GM18907 (cell line): ENCODE measurements around the gene PRKN.

Source experiments
- ATAC-seq: cut with Tn5 transposase; IDR thresholded peaks from one replicate; pipeline ENCODE4 v1.9.1; 2021; ENCODE audit warnings: mild to moderate bottlenecking, moderate library complexity; ENCODE audit not compliant: unreplicated experiment

The PRKN gene

DNA sequence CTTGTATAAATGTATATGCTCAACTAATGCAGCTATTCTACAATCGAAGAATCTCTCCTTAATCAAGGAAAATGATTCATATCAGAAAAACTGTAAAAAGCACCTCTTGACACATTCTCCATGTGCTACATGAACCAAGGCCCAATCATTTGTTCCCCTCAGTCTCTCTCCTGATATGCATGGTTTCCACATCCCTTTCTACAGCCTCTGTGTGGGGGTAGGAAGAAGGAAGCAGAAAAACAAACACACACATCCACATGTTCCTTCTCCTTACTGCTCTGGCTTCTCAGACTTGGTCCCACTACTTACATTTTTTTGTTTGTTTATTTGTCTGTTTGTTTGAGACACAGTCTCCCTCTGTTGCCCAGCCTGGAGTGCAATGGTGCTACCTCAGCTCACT lies 510.5 kb downstream of the PRKN start:
- no peak for ATAC-seq

DNA sequence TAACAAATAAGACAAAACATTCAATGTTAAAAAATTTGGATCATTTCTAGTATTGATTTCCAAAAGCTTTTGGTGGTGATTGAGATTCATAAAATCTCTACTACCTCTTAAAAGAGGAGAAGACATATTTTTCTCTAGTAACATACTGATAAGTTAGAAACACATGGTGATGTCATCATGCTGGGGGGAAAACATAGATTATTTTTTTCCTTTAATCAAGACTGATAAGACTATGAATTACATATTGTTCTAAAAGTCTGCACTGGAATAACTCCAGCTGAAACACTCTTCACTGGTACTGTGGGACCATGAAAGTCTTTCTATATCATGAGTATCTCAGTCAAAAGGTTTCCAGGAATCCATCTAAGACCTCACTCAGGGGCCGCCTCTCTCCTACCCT lies 515.8 kb downstream of the PRKN start:
- ATAC-seq, result no peak

DNA sequence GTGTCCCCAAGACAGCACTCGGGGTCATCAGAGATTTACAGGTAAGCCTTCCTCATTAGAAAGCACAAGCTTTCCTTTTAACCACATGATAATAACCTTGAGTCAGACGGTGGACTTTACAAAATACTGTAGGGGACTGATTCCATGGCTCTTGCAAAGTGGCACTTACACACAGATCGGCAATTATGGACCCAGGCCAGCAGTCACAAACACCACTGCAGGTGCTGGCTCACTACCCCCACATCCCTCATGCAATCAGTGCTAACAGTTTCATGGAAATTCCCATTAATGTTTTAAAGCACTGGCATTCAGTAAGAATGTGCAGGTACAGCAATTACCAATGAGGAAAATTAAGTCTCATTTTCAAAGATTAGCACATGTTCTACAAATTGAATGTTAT lies 516.5 kb downstream of the PRKN start:
- ATAC-seq, result no peak

DNA sequence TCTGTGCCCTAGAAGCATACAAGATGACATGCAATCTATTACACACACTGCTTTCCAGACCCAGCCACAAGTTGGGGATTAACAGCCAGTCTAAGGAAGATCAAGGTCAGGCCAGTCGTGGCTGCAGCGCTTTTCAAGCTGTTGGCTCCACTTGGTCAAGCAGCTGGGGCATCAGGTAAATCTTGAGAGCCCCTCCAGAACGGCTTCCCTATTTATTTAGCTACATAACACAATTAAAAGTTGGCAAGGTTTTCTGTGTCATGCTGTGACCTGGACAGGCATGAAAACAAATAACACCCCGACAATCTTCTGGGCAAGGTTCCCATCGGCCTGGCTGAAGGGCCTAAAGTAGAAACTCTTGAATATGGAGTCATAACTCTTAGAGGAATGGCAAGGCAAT lies 524.3 kb downstream of the PRKN start:
- no peak for ATAC-seq

DNA sequence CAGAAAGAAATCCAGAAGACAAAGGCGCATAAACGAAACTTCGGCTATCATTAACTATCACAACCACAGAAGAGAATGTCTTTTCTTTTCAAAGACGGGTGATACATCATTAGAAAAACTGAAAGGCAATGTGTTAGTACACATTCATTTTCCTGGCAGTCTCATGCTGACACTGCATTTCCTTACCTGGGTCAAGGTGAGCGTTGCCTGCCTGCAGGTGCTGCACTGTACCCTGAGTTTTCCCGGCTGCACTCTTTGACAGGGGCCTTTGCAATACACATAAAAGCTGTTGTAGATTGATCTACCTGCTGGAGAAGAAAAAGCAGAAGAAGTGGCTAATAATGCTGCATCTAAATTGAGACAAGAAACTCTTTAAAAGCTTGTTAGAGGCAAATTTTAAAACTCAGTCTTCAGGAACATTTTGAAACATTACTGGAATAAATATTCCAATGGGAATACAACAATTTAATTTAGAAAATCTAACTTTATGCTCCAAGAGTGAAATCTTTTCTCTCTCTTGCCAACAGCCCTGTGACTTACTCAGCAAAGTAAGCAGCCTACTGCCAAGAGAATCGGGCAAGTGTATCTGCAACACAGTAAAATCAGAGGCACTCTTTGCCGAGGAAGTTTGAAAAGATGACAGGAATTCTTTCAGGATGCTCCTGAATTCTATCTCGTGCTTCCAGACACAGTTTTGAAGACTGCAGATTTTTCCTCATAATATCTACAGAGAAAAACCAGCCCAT lies 526.4 kb downstream of the PRKN start:
- ATAC-seq, result no peak

DNA sequence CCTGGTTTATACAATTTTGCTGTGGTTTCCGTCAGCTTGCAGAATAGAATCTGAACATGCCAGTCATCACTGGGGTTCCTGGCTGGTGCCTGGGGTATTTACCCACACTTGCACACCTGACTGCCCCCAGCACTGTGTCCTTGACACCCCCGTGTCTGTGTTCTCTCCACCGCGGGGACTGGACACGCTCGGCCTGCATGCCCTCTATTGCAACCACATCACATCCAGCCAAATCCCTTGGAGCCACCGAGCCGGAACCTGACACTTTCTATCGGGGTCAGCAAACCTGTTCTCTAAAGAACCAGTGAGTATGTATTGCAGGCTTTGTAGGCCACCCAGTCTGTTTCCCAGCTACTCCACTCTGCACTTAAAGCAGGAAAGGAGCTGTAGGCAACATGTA lies 527.5 kb downstream of the PRKN start:
- ATAC-seq, result no peak

DNA sequence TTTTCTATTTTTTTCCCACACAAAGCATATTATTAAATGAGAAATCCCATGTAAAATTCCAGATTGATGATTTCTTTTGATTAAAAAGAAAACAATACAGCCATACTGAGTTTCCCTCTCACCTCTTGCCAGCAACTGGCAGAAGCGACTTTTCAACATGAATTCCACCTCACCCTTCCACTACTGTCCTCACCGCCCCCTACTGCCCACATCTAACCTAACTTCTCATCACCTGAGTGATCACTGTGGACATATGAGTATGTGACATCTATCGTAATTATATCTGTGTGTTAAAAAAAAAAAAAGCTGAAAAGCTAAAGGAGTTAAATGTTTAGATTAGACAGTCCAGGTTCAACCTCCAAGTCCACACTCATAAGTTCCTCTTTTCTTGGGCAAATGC lies 528.6 kb downstream of the PRKN start:
- no peak for ATAC-seq

DNA sequence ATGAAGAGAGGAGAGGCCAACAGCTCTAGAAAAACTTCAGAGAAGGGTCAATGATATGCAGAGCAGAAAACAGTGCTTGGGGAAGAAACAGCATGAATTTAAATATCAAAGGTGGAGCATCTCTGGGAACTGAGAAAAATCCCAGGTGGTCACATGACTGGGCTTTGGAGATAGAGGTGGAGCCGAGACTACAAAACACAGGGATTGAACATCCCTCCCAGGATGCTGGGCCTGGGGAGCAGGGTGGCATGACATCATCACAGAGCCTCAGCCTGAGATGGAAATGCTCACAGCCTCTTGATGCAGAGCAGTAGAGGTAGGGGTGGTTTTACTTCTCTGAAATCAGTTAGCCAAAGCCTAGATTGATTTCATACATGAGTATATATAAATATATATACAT lies 529.5 kb downstream of the PRKN start:
- ATAC-seq, result no peak

DNA sequence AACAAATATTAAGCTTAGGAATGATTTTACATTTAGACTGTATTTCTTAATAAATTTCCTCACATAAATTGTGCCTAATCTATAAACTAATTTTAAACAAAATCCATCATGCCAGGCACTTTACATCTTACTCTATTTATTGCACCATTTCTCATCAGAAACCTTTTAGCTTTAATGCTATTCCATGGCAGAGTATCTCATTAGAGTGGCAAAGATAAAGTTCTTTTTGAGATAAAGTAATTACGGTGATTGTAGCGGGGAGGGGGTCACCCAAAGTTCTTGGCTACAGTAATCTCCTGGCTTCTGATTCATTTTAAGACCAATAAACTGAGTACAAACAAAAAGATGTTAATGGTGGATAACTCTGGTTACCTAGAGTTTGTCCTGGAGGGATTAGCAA lies 532.1 kb downstream of the PRKN start:
- ATAC-seq, result no peak

DNA sequence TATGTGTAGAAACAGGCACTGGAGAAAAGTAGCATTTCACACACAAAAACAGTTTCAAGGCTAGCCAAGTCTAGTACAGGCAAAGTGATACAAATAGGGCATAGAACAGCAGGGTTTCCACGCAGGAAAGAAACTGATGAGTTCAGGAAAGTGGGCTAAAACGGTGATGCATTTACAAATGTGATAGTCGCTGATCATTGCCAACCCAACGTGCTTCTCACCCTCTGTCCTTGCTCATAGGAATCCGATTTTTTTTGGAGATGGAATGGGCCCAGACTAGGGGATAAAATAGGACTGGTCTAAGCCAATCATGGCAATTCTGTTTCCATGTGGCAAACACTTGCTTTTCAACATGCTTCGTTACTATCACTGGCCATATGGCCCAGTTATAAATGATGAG lies 536.6 kb downstream of the PRKN start:
- ATAC-seq, result no peak

DNA sequence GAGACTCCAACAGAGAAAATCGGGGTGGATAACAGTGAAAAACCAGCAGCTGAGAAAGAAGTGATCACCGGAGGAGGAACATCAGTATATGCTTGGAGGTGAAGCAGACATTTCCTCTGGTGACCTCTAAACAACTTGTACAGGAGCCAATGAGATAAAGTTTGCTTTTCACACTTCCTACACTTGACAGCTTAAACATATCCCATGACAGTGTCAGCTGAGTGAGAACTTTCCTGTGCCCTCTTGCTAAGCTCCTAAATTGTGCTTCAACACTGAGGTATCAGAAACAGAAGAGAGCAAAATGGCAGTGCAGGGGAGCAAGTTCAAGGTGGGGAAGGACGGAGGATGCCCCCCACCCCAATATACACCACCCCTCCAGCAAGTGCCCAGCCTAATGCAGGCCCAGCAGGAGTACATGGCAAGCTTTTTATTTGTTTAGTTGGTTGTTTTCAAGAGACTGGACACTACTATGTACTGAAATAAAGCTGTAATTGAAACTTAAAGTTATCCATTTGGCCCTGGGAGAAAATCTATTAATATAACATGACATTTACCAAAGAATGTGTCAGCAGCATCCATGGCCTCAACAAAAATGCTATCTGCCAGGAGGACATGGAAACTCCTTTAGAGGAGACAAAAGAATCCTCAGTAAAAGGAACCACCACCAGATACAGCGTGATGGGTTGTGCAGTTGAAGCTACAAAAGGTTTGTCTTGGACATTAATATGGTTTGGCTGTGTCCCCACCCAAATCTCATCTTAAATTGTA lies 540.2 kb downstream of the PRKN start:
- ATAC-seq, result no peak

DNA sequence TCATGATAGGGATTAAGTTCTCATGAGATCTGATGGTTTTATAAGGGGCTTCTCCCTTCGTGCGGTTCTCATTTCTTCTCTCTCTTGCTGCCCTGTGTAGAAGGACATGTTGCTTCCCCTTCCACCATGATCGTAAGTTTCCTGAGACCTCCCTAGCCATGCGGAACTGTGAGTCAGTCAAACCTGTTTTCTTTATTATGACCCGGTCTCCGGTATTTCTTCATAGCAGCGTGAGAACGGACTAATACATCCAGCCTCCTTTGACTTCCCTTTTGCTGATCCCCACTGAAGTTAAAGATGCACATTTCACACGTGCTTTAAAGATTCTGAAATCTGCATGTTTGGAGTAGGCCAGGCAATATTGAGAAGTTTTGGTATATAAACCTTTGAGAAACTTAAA lies 543.1 kb downstream of the PRKN start:
- ATAC-seq, result no peak

DNA sequence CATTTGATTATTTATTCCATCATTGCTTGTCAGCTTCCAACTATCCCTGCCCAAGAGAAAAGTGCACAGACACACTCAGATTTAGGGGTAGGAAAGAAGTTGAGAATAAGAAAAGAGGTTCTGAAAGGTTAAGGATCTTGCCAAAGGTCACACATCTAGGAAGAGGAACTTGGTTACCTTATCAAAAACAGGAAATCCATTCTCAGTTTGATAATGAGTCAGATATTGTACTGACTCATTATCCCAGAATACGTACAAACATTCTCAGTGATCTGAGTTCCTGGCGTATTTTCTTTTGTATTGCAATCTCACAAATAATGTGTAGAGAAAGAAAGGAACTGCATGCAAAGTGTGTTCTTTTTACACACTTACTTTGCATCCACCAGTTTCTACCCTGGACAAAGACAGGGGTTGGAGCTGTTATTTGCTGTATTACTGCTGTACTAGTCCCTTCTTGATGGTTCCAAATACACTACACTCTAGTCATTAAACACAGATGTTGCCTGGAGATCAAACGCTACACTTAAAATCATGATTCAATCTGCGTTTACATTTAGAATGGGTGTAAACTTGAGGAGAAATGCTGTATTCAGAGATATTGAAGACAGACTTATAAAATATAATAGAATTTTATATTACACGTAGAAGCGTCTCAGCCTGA lies 545.7 kb downstream of the PRKN start:
- ATAC-seq, result no peak

DNA sequence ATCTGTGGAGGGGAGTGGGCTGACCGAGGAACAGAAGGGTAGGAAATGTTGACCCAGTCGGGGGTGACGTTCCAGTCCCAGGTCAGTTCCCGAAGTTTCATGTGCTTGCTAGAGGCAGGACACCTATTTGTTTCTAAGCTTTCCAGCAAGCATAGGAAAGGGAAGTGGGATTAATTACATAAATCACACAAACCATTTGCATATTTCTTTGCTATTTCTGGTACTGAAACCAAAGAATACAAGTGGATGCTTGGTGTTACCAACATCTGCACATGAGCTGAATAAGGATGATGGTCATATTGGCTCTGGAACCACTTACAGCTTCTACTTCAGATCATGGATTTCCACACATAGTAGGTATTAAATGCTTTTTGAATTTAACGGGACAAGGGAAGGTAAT lies 546.5 kb downstream of the PRKN start:
- ATAC-seq, result no peak

DNA sequence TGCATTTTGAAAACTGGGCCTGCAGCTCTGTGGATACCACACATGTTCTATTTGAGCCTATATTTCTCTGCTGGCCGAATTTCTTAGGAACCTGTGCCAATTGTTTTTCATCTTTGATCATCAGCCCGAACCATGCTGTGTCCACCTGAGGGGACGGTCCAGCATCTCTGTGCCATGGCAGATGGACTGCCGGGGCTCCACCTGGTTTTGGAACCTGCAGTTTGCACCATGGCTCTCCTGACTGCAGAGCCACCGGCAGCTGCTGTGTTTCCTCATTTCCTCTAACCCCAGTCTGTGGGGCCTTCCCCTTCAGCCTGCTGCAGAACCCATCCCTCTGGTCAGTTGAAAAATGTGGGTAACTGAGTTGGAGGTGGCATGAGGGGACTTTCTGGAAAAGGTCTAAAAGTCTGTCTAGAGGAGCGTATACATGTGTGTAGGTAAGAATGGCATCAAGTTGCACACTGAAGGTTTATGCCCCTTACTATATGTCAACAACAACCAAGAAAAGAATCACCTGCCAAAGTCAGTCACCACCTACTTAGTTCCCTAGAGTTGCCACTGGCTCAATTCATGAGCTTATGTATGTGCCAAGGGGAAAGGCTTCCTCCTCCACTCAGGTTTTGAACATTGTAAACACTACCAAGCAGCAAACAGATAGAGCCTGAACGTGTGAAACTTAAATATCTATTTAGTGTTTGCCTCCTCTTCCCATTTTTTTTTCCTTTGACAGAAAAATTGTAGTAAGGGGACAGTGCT lies 548.2 kb downstream of the PRKN start:
- ATAC-seq, result no peak

DNA sequence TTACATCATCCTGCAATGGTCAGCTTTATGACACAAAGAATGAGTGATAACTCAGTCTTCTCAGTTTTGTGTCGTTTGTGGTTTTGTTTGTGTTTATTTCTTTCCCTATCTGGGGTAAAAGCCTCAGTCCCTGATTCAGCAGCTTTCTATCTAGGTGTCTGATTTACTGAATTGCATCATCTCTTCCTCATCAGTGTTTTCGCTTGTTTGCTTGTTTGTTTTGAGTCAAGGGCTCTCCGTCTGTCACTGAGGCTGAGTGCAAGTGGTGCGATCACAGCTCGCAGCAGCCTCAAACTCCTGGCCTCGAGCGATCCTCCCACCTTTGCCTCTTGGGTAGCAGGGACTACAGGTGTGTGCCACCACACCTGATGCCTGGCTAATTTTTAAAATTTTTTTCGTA lies 548.9 kb downstream of the PRKN start:
- no peak for ATAC-seq

DNA sequence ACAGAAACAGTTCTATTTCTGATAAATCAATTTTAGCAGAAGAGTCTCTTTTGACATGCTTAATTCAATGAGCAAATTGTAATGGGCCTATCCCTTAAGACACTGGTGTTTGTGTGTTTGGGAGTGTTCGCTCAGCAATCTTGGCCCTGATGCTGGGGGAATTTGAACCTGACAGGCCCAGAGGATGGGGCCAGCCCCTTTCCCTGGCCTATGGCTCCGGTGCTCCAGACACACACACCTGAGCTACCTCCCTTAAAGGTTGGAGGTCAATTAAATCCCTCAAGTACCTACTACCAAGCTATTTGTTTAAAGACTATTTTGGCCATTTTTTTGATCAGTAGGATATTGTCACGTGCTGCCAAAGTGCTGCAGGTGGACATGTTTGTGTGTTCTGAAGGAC lies 549.3 kb downstream of the PRKN start:
- ATAC-seq, result no peak

DNA sequence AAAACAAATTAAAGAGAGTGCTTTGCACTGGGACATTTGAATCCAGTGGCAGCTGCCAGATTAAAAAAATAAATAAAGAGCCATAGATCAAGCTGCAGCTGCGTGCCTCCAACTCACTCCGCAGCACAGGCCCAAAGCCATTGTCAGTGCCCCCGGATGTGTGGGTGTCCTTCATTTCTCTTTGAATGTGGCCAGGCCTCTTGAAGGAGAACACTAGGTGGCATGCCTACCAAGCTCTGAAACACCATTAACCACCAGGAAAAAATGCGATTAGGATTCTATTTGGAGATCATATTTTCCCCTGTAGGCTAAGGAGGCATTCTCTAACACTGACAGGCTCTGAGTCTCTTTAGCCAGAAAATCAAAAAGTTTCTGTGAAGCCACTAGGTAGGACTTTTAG lies 549.8 kb downstream of the PRKN start:
- no peak for ATAC-seq

DNA sequence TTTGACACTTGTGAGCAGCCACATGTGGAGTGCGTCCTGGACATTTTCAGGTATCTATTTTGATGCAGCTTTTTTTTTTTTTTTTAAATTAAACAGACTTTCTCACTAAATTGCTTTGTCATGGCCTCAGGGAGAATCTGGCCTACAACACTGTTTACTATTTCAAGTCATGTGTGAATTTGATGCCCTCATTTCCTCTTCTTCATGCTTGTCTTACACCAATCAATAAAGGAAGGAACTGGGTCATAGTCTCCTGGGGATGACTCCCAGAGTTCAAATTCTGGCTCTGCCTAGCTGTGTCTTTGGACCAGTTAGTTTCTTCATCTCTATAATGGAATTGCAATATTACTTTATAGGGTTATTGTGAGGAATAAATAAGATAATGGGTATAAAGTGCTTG lies 554.1 kb downstream of the PRKN start:
- no peak for ATAC-seq

DNA sequence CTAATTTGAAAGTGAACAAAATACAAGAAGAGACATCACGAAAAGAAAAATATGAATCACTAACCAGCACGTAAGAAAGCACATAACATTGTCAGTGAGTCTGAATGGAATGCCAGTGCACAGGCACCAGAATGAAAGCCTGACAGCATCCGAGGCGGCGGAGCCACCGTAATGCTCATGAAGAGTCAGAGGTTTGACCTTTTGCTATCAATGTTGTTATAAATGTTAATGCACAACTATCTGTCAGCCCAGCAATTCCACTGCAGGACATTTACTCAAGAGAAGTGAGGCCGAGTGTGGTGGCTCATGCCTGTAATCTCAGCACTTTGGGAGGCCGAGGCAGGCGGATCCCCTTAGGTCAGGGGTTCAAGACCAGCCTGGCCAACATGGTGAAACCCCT lies 562.1 kb downstream of the PRKN start:
- ATAC-seq, result no peak

DNA sequence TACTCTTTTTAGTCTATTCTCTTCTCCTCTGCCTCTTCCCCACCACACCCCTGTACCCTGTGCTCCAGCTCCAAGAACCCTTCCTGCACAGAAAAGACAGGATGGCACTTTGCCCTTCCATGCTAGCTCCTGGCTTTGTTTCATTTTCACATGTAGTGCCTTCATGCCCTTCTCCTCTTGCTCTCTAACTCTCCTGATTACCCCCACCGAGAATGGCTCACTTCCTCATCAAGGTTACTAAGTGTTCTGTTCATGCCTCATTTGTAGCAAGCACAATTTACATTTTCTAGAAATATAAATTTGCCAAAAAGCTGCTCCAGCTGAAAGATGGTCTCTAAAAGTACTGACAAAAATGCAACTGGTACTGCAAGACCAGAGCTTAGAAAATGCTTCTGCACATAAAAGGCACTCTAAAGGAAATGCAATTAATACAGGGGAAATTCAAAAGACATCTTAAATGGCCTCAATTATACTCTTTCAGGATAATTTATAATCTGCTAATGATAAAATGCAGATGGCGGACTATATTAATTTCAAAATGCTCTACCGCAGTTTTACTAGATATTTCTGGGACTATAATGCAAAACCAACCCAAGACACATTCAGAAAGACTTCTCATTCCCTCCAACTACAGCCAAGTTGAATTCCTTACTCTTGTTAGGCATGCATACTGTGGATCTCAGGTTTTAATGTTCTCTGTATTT lies 570.2 kb downstream of the PRKN start:
- peak; percentile 55 for ATAC-seq
